ENCODE results near the gene CDSN.

GRCh38 chr6:31152781-31153180, 32.5 kb upstream of the CDSN start:
- TF ChIP-seq CTCF (IDR thresholded peaks at IDR 0.05) (no peak), POLR2A (IDR thresholded peaks at IDR 0.05) (no peak)

Measured in esophagus squamous epithelium (tissue), 4 donors.